ENCODE measurements around the gene ARHGAP19. TPM values are rescaled to one million over a fixed set of nuclear protein-coding genes. Genes with fewer than 3 reads are reported as not detected.
A peak's percentile ranks its signal among the peaks of the same experiment; 100 is the strongest.
"Not testable (repeated sequence)": the region's sequence is repeated elsewhere in the genome, so short reads cannot be mapped to it uniquely, and the experiment has no call there.

The ARHGAP19 gene
- total RNA-seq, 1 donor: 8.7 TPM

GRCh38 chr10:97290076-97290475, 2.4 kb downstream of the ARHGAP19 start:
- not testable (repeated sequence) for H2AFZ ChIP-seq (ENCODE audit: low read length); H3K4me3 ChIP-seq (ENCODE audit: insufficient read depth, low read length); H4K20me1 ChIP-seq (ENCODE audit: insufficient read depth, low read length); DNase-seq (ENCODE audit: insufficient read length, low spot score, missing footprints); H3K36me3 ChIP-seq (ENCODE audit: insufficient read depth, low read length); H3K9me3 ChIP-seq (ENCODE audit: low read depth, low read length); H3K27me3 ChIP-seq (ENCODE audit: insufficient read depth, low read length); H3K4me2 ChIP-seq (ENCODE audit: insufficient read depth, low read length); H3K27ac ChIP-seq (ENCODE audit: low read depth, low read length)
- peaks cover 16% of the 10 kb centered on the region for H3K79me2 ChIP-seq (ENCODE audit: insufficient read depth, low read length)
- H3K4me1 ChIP-seq (ENCODE audit: insufficient read depth, low read length): peaks cover 11% of the 10 kb centered on the region

GRCh38 chr10:97280783-97281182, 11.7 kb downstream of the ARHGAP19 start:
- Histone ChIP-seq H3K79me2 (ENCODE audit: insufficient read depth, low read length) (peaks cover 16% of the 10 kb centered on the region), H3K9me3 (ENCODE audit: low read depth, low read length) (no peaks in the 10 kb centered on the region), H4K20me1 (ENCODE audit: insufficient read depth, low read length) (peaks cover 3% of the 10 kb centered on the region), H3K36me3 (ENCODE audit: insufficient read depth, low read length) (no peaks in the 10 kb centered on the region), H2AFZ (ENCODE audit: low read length) (no peak overlapping the region), H3K4me3 (ENCODE audit: insufficient read depth, low read length) (no peak overlapping the region), H3K27me3 (ENCODE audit: insufficient read depth, low read length) (no peaks in the 10 kb centered on the region), H3K27ac (ENCODE audit: low read depth, low read length) (no peak overlapping the region), H3K4me1 (ENCODE audit: insufficient read depth, low read length) (peaks cover 24% of the 10 kb centered on the region), H3K4me2 (ENCODE audit: insufficient read depth, low read length) (no peak overlapping the region)
- no peak for TF ChIP-seq CTCF (IDR thresholded peaks at IDR 0.05; ENCODE audit: extremely low read depth, low read depth, low read length)
- no peak for DNase-seq (ENCODE audit: insufficient read length, low spot score, missing footprints)

- DNase-seq (ENCODE audit: insufficient read length, low spot score, missing footprints): no peak
- no peak for TF ChIP-seq CTCF (IDR thresholded peaks at IDR 0.05; ENCODE audit: extremely low read depth, low read depth, low read length)
- Histone ChIP-seq H3K9me3 (ENCODE audit: low read depth, low read length) (no peaks in the 10 kb centered on the region), H3K27ac (ENCODE audit: low read depth, low read length) (peak overlapping the region; percentile 54), H3K36me3 (ENCODE audit: insufficient read depth, low read length) (no peaks in the 10 kb centered on the region), H4K20me1 (ENCODE audit: insufficient read depth, low read length) (peaks cover 3% of the 10 kb centered on the region), H3K4me2 (ENCODE audit: insufficient read depth, low read length) (peak overlapping the region; percentile 60), H3K27me3 (ENCODE audit: insufficient read depth, low read length) (no peaks in the 10 kb centered on the region), H2AFZ (ENCODE audit: low read length) (no peak overlapping the region), H3K4me1 (ENCODE audit: insufficient read depth, low read length) (peaks cover 24% of the 10 kb centered on the region), H3K79me2 (ENCODE audit: insufficient read depth, low read length) (peaks cover 20% of the 10 kb centered on the region), H3K4me3 (ENCODE audit: insufficient read depth, low read length) (no peak overlapping the region)
Measured at GRCh38 chr10:97279121-97279815, 13.2 kb downstream of the ARHGAP19 start.

- Histone ChIP-seq H3K4me3 (ENCODE audit: insufficient read depth, low read length) (no peak overlapping the region), H3K27me3 (ENCODE audit: insufficient read depth, low read length) (no peaks in the 10 kb centered on the region), H3K9me3 (ENCODE audit: low read depth, low read length) (no peaks in the 10 kb centered on the region), H2AFZ (ENCODE audit: low read length) (no peak overlapping the region), H3K4me1 (ENCODE audit: insufficient read depth, low read length) (peaks cover 24% of the 10 kb centered on the region), H3K79me2 (ENCODE audit: insufficient read depth, low read length) (peaks cover 20% of the 10 kb centered on the region), H4K20me1 (ENCODE audit: insufficient read depth, low read length) (peaks cover 3% of the 10 kb centered on the region), H3K27ac (ENCODE audit: low read depth, low read length) (peak overlapping the region; percentile 54), H3K4me2 (ENCODE audit: insufficient read depth, low read length) (peak overlapping the region; percentile 60), H3K36me3 (ENCODE audit: insufficient read depth, low read length) (no peaks in the 10 kb centered on the region)
- peak; percentile 66 for TF ChIP-seq CTCF (IDR thresholded peaks at IDR 0.05; ENCODE audit: extremely low read depth, low read depth, low read length)
- DNase-seq (ENCODE audit: insufficient read length, low spot score, missing footprints): no peak
Measured at GRCh38 chr10:97278491-97278989, 13.9 kb downstream of the ARHGAP19 start.

All from osteoblast (primary cell).